ENCODE data around the gene NPR1. TPM values are rescaled to one million over a fixed set of nuclear protein-coding genes. Genes with fewer than 3 reads are reported as not detected.
A peak's percentile ranks its signal among the peaks of the same experiment; 100 is the strongest.

NPR1 gene
- total RNA-seq, 1 experiment from 2014 or later: 10.7 TPM

DNA sequence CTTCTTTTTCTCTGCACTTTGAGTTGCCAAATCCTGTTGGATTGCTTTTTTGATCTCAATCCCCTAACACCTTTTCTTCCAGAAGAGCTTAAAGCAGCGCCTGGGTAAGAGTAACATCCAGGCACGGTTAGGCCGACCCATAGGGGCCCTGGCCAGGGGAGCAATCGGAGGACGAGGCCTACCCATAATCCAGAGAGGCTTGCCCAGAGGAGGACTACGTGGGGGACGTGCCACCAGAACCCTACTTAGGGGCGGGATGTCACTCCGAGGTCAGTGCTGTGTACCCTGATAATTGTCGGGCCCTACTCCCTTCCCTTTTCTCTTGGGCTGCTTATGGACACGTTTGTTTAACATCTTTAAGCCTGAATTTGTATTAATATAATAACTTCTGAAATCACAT is 36.3 kb upstream of the NPR1 start:
- no peak for DNase-seq
- Histone ChIP-seq H3K36me3 (replicated peaks; ENCODE audit: control insufficient read depth, insufficient read depth, low read length) (peaks cover 55% of the 10 kb centered on the region), H3K27me3 (ENCODE audit: control insufficient read depth, insufficient read depth, low read length) (no peaks in the 10 kb centered on the region), H3K4me3 (ENCODE audit: insufficient read depth, low read depth, low read length) (no peak overlapping the region)

DNA sequence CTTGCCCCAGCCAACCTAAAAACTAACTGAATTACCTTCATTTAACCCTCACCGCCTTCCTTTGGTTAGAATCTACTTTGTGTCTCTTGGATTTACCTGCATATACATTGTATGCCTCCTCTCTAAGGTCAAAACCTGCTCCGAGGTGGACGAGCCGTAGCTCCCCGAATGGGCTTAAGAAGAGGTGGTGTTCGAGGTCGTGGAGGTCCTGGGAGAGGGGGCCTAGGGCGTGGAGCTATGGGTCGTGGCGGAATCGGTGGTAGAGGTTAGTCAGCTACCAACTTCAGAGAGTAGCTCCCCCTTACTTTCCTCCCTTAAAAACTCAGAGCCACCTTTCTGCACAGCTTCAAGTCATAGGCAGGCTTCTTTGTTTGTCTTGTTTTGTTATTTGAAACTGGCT is 35.4 kb upstream of the NPR1 start:
- Histone ChIP-seq H3K4me3 (ENCODE audit: insufficient read depth, low read depth, low read length) (no peak overlapping the region), H3K27me3 (ENCODE audit: control insufficient read depth, insufficient read depth, low read length) (no peaks in the 10 kb centered on the region), H3K36me3 (replicated peaks; ENCODE audit: control insufficient read depth, insufficient read depth, low read length) (peaks cover 49% of the 10 kb centered on the region)
- no peak for DNase-seq

DNA sequence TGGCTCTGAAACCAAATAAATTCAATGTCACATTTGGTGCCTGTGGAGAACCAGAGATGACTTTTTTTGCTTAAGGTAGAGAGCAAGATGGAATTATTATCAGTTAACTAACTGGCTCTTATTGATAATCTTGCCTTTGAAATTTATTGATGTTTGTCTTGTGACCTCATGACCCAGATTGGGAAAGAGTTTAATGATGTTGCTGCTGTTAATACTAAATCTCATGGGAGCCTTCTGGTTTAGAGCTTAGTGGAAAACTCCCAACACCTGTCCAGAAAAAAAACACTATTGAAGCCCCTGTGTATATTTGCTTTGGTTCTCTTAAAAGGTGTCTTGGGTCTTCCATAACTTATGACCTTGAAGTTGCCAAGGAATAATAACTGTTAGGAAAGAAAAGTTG is 34.7 kb upstream of the NPR1 start:
- no peaks in the 10 kb centered on the region for H3K27me3 ChIP-seq (ENCODE audit: control insufficient read depth, insufficient read depth, low read length)
- H3K36me3 ChIP-seq (replicated peaks; ENCODE audit: control insufficient read depth, insufficient read depth, low read length): peaks cover 45% of the 10 kb centered on the region
- no peak overlapping the region for H3K4me3 ChIP-seq (ENCODE audit: insufficient read depth, low read depth, low read length)
- DNase-seq: no peak

DNA sequence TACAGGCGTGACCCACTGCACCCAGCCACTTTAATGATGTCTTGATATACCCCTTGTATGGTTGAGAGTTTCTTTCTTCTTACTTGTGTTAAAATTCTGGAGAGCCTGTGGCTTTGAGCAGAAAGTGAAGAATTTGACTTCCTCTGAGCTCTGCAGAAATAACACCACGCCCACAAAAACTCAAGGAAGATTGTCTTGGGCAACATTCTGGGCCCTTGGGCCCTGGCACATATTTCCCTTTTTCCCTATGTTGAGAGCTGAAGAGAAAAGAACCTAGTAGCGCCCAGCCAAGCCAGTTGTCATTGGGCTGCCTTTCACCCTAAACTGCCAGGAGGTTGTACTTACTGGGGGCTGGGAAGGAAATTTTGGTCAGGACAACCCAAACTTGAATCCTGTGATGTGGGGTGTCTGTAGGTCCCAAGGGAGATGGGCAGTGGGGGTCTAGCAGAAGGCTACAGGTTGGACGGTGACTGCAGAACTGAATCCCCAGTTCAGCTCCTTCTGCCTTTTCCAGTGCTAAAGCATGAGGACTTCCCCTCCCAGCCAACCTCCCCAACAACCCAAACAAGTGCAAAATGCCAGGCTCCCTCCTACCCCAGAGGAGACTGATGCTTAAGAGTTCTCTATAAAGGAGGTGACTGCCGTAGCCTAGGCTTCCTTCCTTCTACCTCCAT is 31.7 kb upstream of the NPR1 start:
- peaks cover 28% of the 10 kb centered on the region for H3K36me3 ChIP-seq (replicated peaks; ENCODE audit: control insufficient read depth, insufficient read depth, low read length)
- H3K4me3 ChIP-seq (ENCODE audit: insufficient read depth, low read depth, low read length): no peak overlapping the region
- DNase-seq: no peak
- H3K27me3 ChIP-seq (ENCODE audit: control insufficient read depth, insufficient read depth, low read length): no peaks in the 10 kb centered on the region

DNA sequence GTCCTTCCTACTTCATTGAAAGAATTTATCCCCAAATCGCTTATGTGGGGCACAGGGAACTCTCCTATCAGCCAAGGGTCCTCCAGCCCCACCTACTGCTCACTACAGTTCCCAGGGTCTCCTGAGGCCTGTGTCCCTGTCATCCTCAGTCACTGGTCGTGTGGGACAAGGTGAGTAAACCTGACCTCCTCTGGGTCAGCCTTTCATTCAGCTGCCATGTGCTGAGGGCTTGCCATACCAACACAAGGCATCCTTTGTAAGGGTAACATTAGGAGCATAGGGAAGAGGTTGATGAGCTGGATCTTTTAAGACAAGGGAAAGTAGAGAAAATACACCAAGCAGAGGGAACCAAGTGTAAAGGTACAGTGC is 31.2 kb upstream of the NPR1 start:
- Histone ChIP-seq H3K36me3 (replicated peaks; ENCODE audit: control insufficient read depth, insufficient read depth, low read length) (peaks cover 23% of the 10 kb centered on the region), H3K27me3 (ENCODE audit: control insufficient read depth, insufficient read depth, low read length) (no peaks in the 10 kb centered on the region), H3K4me3 (ENCODE audit: insufficient read depth, low read depth, low read length) (no peak overlapping the region)
- DNase-seq: no peak

DNA sequence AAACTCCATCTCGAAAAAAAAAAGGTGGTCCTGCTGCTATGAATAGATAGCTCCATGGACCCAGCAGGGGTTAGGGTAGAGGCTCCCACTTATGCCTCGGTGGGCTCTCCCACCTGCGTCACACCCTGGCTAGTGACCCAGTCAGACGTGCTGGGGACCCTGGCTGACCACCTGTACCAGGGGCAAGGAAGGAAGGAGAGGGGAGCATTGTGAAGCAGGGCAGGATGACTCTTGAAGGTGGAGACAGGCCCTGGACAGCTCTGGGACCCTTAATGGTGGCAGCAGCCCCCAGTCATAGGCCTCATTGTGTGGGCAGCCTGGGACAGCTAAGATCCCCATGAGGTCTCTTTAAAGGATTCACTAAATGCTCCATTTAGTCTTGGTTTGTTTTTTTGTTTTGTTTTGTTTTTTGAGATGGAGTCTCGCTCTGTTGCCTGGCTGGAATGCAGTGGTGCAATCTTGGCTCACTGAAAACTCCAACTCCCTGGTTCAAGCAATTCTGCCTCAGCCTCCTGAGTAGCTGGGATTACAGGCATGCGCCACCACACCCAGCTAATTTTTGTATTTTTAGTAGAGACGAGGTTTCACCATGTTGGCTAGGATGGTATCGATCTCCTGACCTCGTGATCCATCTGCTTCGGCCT is 30.4 kb upstream of the NPR1 start:
- Histone ChIP-seq H3K27me3 (ENCODE audit: control insufficient read depth, insufficient read depth, low read length) (no peaks in the 10 kb centered on the region), H3K36me3 (replicated peaks; ENCODE audit: control insufficient read depth, insufficient read depth, low read length) (peaks cover 19% of the 10 kb centered on the region), H3K4me3 (ENCODE audit: insufficient read depth, low read depth, low read length) (no peak overlapping the region)
- DNase-seq: no peak

DNA sequence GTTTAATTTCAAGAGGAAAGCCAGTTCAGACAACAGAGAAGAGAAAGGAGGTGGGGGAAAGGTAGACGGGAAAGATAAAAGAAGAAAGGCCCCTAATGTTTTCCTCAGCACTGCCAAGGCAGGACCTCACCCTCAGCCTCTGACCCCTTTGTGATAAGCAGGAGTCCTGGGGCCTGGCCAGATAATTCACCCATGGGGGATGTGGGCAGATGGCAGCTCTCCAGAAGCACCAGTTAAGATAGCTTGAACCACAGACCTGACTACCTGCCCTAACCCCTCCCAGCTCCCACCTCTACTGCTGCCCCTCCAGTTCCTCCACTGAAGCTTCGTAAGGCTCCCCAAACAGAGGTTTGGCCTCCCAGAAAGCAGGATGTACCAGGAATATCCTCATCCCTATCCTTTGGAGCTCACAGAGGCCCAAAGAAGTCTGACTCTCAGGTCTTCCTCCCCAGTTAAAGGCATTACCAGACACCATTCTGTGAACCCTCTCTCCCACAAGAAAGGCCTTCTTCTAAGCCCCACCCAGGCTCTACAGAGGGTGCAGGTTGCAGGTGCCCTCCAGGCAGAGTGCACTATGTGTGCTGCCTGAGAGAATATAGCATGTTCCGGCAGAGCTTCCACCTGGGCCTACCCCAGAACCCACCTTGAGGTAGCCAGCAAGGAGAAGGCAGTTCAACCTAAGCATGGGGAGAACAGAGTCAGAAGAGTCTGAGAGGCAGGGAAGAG is 29.2 kb upstream of the NPR1 start:
- H3K27me3 ChIP-seq (ENCODE audit: control insufficient read depth, insufficient read depth, low read length): no peaks in the 10 kb centered on the region
- peaks cover 11% of the 10 kb centered on the region for H3K36me3 ChIP-seq (replicated peaks; ENCODE audit: control insufficient read depth, insufficient read depth, low read length)
- no peak for DNase-seq
- H3K4me3 ChIP-seq (ENCODE audit: insufficient read depth, low read depth, low read length): no peak overlapping the region

DNA sequence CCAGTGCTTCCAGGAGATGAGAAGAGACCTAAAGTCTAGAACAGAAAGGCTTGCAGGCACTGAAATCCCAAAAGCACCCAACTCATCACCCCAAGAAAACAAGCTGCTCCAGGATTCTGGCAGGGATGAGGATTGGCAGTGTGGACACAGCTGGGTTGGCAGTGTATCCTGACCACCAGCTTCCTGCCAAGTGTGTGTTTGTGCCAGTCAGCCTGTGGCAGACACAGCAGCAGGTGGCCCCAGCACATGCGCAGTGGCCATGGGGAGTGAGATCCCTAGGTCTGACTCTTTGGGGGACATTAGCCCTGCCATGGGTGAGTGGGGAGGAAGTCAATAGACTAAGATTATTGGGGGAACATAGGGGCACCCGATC is 28.6 kb upstream of the NPR1 start:
- peaks cover 8% of the 10 kb centered on the region for H3K36me3 ChIP-seq (replicated peaks; ENCODE audit: control insufficient read depth, insufficient read depth, low read length)
- H3K27me3 ChIP-seq (ENCODE audit: control insufficient read depth, insufficient read depth, low read length): no peaks in the 10 kb centered on the region
- no peak for DNase-seq
- no peak overlapping the region for H3K4me3 ChIP-seq (ENCODE audit: insufficient read depth, low read depth, low read length)

DNA sequence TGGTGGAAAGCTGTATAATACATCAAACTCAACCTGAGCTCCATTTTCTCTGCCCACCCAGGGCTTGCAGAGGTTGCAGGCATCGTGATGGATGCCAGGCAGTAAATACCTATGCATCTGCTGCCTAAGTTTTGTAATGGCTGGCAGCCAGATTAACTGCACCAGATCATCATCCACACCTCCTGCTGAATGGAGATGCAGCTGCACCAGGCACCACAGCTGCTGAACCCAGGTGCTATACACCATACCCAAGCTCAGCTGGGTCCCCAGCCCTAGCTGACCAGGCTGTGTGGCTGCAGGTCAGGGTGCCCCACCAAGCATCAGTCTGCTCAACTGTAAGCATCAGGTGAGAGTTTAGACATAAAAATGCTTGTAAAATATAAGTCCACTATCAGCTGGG is 26.7 kb upstream of the NPR1 start:
- H3K4me3 ChIP-seq (ENCODE audit: insufficient read depth, low read depth, low read length): no peak overlapping the region
- H3K36me3 ChIP-seq (replicated peaks; ENCODE audit: control insufficient read depth, insufficient read depth, low read length): no peaks in the 10 kb centered on the region
- no peak for DNase-seq
- no peaks in the 10 kb centered on the region for H3K27me3 ChIP-seq (ENCODE audit: control insufficient read depth, insufficient read depth, low read length)

DNA sequence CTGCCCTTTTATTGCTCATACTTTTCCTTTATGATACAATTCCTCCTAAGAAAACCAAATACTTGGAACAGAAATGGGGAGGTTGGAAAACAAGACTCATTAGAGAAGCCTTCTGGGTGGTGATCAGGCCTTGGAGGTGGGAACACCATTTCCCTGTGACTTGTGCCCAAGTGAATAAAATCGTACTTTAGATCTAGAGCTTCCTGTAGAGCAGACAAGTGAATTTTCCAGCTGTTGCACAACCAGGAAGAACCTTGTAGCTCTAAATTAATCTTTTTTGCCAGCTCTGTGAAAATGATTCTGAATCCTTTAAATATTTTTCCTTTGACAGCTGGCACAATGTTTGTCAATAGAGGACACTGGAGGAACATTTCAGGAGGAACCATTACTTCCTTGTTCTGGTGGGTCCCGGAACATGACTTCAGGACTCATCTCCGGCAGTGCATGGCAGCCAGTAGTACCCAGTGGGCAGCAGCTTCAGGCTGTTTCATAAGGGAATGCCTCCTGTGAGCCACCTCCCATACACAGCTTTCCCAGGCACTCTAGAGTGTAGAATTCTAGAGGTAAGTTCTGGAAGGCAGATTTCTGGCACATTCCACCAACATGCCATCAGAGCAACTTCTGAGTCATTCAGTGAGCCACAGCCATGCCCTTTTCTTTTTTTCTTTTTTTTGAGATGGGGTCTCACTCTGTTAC is 25.5 kb upstream of the NPR1 start:
- no peak for DNase-seq
- Histone ChIP-seq H3K4me3 (ENCODE audit: insufficient read depth, low read depth, low read length) (no peak overlapping the region), H3K27me3 (ENCODE audit: control insufficient read depth, insufficient read depth, low read length) (no peaks in the 10 kb centered on the region), H3K36me3 (replicated peaks; ENCODE audit: control insufficient read depth, insufficient read depth, low read length) (no peaks in the 10 kb centered on the region)

DNA sequence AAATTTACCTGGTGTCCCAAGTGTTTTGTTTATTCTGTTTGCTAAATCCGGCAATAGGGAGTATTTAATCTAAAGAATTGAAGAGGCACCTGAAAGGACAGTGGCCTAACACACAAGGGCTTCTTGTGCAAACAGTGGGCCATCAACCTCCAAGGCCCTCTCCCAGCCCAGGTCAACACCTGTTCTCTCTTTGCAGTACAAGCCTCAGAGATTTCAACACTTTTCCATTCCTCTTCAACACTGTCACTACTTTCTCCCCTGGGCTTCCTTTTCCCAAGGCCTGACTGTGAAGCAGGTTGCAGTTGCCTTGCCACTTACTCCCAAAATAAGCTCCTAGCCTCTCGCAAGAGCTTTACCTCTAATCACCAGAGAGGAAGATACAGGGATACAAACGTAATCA is 23.2 kb upstream of the NPR1 start:
- Histone ChIP-seq H3K27me3 (ENCODE audit: control insufficient read depth, insufficient read depth, low read length) (no peaks in the 10 kb centered on the region), H3K4me3 (ENCODE audit: insufficient read depth, low read depth, low read length) (no peak overlapping the region), H3K36me3 (replicated peaks; ENCODE audit: control insufficient read depth, insufficient read depth, low read length) (no peaks in the 10 kb centered on the region)
- no peak for DNase-seq

DNA sequence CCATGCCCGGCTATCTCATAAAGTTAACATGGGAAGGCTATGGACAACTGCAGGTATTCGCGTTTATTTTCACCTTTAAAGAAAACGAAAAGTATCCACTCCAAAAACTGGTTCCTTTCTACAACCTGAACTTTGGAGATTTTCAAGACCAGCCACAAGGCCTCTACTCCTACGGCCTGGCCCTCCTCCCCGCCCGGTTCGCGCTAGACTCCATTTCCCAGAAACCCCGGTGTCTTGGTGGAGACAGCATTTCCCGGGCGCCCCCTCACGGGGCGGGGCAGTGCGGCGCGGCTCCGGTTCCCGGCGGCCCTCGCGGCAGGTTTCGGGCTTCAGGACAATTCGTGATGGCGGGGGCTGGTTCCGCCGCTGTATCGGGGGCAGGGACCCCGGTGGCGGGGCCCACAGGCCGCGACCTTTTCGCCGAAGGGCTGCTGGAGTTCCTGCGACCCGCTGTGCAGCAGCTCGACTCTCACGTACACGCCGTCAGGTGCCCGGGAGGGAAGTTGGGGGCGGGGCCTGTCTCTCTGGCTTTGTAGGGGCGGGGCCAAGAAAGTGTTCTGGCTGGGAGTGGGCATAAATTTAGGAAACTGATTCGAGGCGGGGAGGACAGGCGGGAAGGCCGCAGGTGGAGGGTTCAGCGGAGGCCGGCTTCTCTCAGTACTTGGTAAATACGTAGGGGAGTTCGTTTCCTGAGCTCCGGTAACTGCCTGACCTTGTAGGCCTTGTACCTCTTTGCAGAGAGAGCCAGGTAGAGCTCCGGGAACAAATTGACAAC is 19.9 kb upstream of the NPR1 start, which contains the start of gene SNAPIN:
TSS of gene SNAPIN (plus strand) at position 304 of the 775 bp plus-strand sequence. CDS start at position 345, 41 bp downstream.
- peak within 1 kb of the TSS; percentile 91 for H3K4me3 ChIP-seq (ENCODE audit: insufficient read depth, low read depth, low read length)
- peak; percentile 96 for DNase-seq
- peaks cover 22% of the 10 kb centered on the region for H3K36me3 ChIP-seq (replicated peaks; ENCODE audit: control insufficient read depth, insufficient read depth, low read length)
- no peaks in the 10 kb centered on the region for H3K27me3 ChIP-seq (ENCODE audit: control insufficient read depth, insufficient read depth, low read length)

DNA sequence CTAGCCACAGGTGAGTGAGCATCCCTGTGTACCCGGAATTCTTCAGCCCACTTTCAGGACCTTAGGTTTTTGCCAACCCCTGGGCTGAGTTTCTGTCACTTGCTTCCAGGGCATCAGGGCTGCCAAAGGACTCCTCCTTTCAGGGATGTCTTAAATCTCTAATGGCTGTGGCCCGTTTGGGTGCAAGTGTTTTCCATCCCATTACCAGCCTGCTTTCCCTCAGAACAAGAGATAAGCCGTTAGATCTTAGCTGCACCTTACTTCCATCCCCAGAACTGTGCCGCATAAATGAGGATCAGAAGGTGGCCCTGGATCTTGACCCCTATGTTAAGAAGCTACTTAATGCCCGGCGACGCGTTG is 19.3 kb upstream of the NPR1 start:
- H3K27me3 ChIP-seq (ENCODE audit: control insufficient read depth, insufficient read depth, low read length): no peaks in the 10 kb centered on the region
- peaks cover 26% of the 10 kb centered on the region for H3K36me3 ChIP-seq (replicated peaks; ENCODE audit: control insufficient read depth, insufficient read depth, low read length)
- no peak for DNase-seq
- peak overlapping the region; percentile 91 for H3K4me3 ChIP-seq (ENCODE audit: insufficient read depth, low read depth, low read length)

DNA sequence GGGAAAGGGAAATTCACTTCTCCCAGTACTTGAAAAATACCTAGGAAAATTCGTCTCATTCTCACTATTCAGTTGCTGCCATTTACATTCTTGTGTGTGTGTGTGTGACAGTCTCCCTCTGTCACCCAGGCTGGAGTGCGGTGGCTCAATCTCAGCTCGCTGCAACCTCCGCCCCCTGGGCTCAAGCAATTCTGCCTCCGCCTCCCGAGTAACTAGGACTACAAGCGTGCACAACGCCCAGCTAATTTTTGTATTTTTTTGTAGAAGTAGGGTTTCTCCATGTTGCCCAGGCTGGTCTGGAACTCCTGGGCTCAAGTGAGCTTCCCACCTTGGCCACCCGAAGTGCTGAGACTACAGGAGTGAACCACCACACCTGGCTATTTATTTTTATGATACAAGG is 18.8 kb upstream of the NPR1 start:
- Histone ChIP-seq H3K27me3 (ENCODE audit: control insufficient read depth, insufficient read depth, low read length) (no peaks in the 10 kb centered on the region), H3K4me3 (ENCODE audit: insufficient read depth, low read depth, low read length) (no peak overlapping the region), H3K36me3 (replicated peaks; ENCODE audit: control insufficient read depth, insufficient read depth, low read length) (peaks cover 30% of the 10 kb centered on the region)
- DNase-seq: no peak
